SK-N-SH (cell line): ENCODE data around the gene MTUS2. TPM values are rescaled to one million over a fixed set of nuclear protein-coding genes. Genes with fewer than 3 reads are reported as not detected.

ENCODE experiments used
- CTCF ChIA-PET: fragments of 300-600, 350-600 bp; formaldehyde crosslinking; extraction: SDS; loops from one replicate; lab custom pipeline; 2021; lab: Yijun Ruan, JAX
- POLR2A ChIA-PET: fragments of 350-600 bp; sonication (Branson Sonifier 250); formaldehyde crosslinking; extraction: SDS; loops from one replicate; lab custom pipeline; 2020; ENCODE audit warnings: antibody characterized with exemption, inconsistent platforms; lab: Yijun Ruan, JAX
- DNase-seq: peaks from one replicate; pipeline ENCODE4 v3.0.0; 2012
- H2AFZ ChIP-seq: fragments of 200-600 bp; sonication (generic); 2 replicates; pipeline ENCODE4 v1.8.1; 2016; ENCODE audit warnings: antibody characterized with exemption, mild to moderate bottlenecking, low read depth
- H3F3A ChIP-seq: fragments of 200-600 bp; sonication (generic); replicated peaks from 2 replicates; pipeline ENCODE3; 2016; ENCODE audit warnings: antibody characterized with exemption, mild to moderate bottlenecking; ENCODE audit not compliant: insufficient read depth
- H3K27ac ChIP-seq, 2 experiments: fragments of 200-500 bp in 1 of 2; fragments of 200-600 bp in 1 of 2; sonication (Bioruptor generic) in 1 of 2; sonication (generic), shearing (Covaris generic) in 1 of 2; 2 replicates each; pipeline versions ENCODE4 v1.5.1 to v1.6.1; 2014 to 2016; ENCODE audit warnings: low read depth in 2 of 2, inconsistent platforms in 1 of 2, low read length in 1 of 2, mild to moderate bottlenecking in 1 of 2, mixed read lengths in 1 of 2
- H3K27me3 ChIP-seq: fragments of 200-600 bp; sonication (generic), shearing (Covaris generic); 2 replicates; pipeline ENCODE4 v1.6.1; 2016; ENCODE audit warnings: mixed run types; ENCODE audit not compliant: insufficient read depth
- H3K36me3 ChIP-seq, 2 experiments: fragments of 200-500 bp in 1 of 2; fragments of 200-600 bp in 1 of 2; sonication (Bioruptor generic) in 1 of 2; sonication (generic) in 1 of 2; replicated peaks in 1 of 2; 2 replicates each; pipeline versions ENCODE3 to v1.5.1; 2014 to 2016; ENCODE audit warnings: low read length in 1 of 2, mild to moderate bottlenecking in 1 of 2; ENCODE audit not compliant: insufficient read depth in 2 of 2, control insufficient read depth in 1 of 2
- H3K4me1 ChIP-seq, 2 experiments: fragments of 200-500 bp in 1 of 2; fragments of 200-600 bp in 1 of 2; sonication (Bioruptor generic) in 1 of 2; sonication (generic), shearing (Covaris generic) in 1 of 2; 2 replicates each; pipeline versions ENCODE4 v1.5.1 to v1.6.1; 2014 to 2016; ENCODE audit warnings: low read depth in 1 of 2, low read length in 1 of 2, mixed run types in 1 of 2; ENCODE audit not compliant: insufficient read depth in 2 of 2, control insufficient read depth in 1 of 2
- H3K4me2 ChIP-seq: fragments of 200-600 bp; sonication (generic), shearing (Covaris generic); 2 replicates; pipeline ENCODE4 v1.6.1; 2017; ENCODE audit warnings: mixed run types
- H3K4me3 ChIP-seq, 2 experiments: fragments of 200-500 bp in 1 of 2; fragments of 200-600 bp in 1 of 2; sonication (Bioruptor generic) in 1 of 2; sonication (generic), shearing (Covaris generic) in 1 of 2; 2 replicates each; pipeline versions ENCODE4 v1.5.1 to v1.8.1; 2014 to 2016; ENCODE audit warnings: low read depth in 2 of 2, inconsistent platforms in 1 of 2, low read length in 1 of 2, mild to moderate bottlenecking in 1 of 2, mixed read lengths in 1 of 2, moderate library complexity in 1 of 2
- H3K79me2 ChIP-seq: fragments of 200-600 bp; sonication (generic); 2 replicates; pipeline ENCODE4 v1.8.1; 2017; ENCODE audit warnings: mild to moderate bottlenecking; ENCODE audit not compliant: insufficient read depth
- H3K9ac ChIP-seq: fragments of 200-600 bp; sonication (generic); 2 replicates; pipeline ENCODE4 v1.6.1; 2017; ENCODE audit warnings: mixed run types
- H3K9me2 ChIP-seq: fragments of 200-600 bp; sonication (generic); 2 replicates; pipeline ENCODE4 v1.6.1; 2017; ENCODE audit warnings: mixed run types
- H3K9me3 ChIP-seq: fragments of 200-600 bp; sonication (generic); 2 replicates; pipeline ENCODE4 v1.6.1; 2017; ENCODE audit warnings: mixed run types, mild to moderate bottlenecking, moderate library complexity
- H4K20me1 ChIP-seq: fragments of 200-600 bp; sonication (generic); 2 replicates; pipeline ENCODE4 v1.6.1; 2017; ENCODE audit warnings: mild to moderate bottlenecking, mixed run types; ENCODE audit not compliant: insufficient read depth
- CHD2 ChIP-seq: fragments of 150-350 bp; IDR thresholded peaks from 2 replicates; pipeline ENCODE4 v1.6.1; 2018; ENCODE audit warnings: low read length; ENCODE audit not compliant: partially characterized antibody
- CTCF ChIP-seq: fragments of 200-600 bp; sonication (generic); IDR thresholded peaks from 2 replicates; pipeline ENCODE4 v1.6.1; 2017; ENCODE audit warnings: antibody characterized with exemption, mild to moderate bottlenecking, moderate library complexity
- IRF3 ChIP-seq: fragments of 150-350 bp; IDR thresholded peaks from 2 replicates; pipeline ENCODE4 v1.6.1; 2016; ENCODE audit warnings: mild to moderate bottlenecking, low read depth, low read length
- JUND ChIP-seq: IDR thresholded peaks from 2 replicates; pipeline ENCODE4 v1.4.0; 2012
- NRF1 ChIP-seq: IDR thresholded peaks from 2 replicates; pipeline ENCODE4 v1.6.1; 2012; ENCODE audit warnings: low read depth, mild to moderate bottlenecking, low read length
- PBX3 ChIP-seq: IDR thresholded peaks from 2 replicates; pipeline ENCODE4; 2012
- RAD21 ChIP-seq: IDR thresholded peaks from 2 replicates; pipeline ENCODE4 v1.6.1; 2012; ENCODE audit warnings: mild to moderate bottlenecking, low read length
- RCOR1 ChIP-seq: fragments of 150-350 bp; IDR thresholded peaks from 2 replicates; pipeline ENCODE4 v1.6.1; 2017; ENCODE audit warnings: antibody characterized with exemption, low read length
- RXRA ChIP-seq: IDR thresholded peaks from 2 replicates; pipeline ENCODE4 v1.4.0; 2012; ENCODE audit warnings: low read depth, mild to moderate bottlenecking, borderline replicate concordance
- SMC3 ChIP-seq: IDR thresholded peaks from 2 replicates; pipeline ENCODE4 v1.6.1; 2012; ENCODE audit warnings: low read depth, low read length, improper control_type of control experiment
- USF1 ChIP-seq: IDR thresholded peaks from 2 replicates; pipeline ENCODE4 v1.4.0; 2012; ENCODE audit warnings: low read depth, borderline replicate concordance
- ZBTB33 ChIP-seq: IDR thresholded peaks from 2 replicates; pipeline ENCODE4 v1.4.0; 2012; ENCODE audit warnings: low read depth, borderline replicate concordance
- WGBS: methylation state at CpG from one replicate; pipeline ENCODE4 v1.1.6; 2017; ENCODE audit warnings: low lambda C conversion rate; 5-methylcytosine and 5-hydroxymethylcytosine counted together
- polyA plus RNA-seq, 3 experiments: library from polyadenylated mRNA; depleted of rRNA; stranded (reverse); fragments of >200 nt; gene quantifications; 2 replicates each; pipeline ENCODE4 v1.2.3, GENCODE V29; 2012

Gene MTUS2
- polyA plus RNA-seq, 1 of the 3 experiments (the other 2 are of a cell fraction), result 1.7 TPM

- TF ChIP-seq PBX3 (peak; percentile 61), NRF1 (no peak), USF1 (no peak), ZBTB33 (no peak), RXRA (no peak), RAD21 (peak; percentile 11; the same call in 1 of the 2 replicates), SMC3 (no peak)
- TF ChIP-seq, all 33 proteins: peak for 9
Measured at GRCh38 chr13:29452773-29453616, 632.9 kb downstream of the MTUS2 start (continued).

- Histone ChIP-seq H3K9ac (no peak overlapping the region), H3K36me3 (no peaks in the 10 kb centered on the region), H3K9me3 (peaks cover 5% of the 10 kb centered on the region; the same call in 1 of the 2 replicates), H3K4me2 (no peak overlapping the region), H4K20me1 (no peaks in the 10 kb centered on the region), H3K27me3 (no peaks in the 10 kb centered on the region), H3K4me1 (peaks cover 7 to 22% of the 10 kb centered on the region in 2 experiments; a peak in 3 of 4 replicates), H3F3A (no peaks in the 10 kb centered on the region), H3K27ac (peak overlapping the region; percentile 13 to 88; a peak in 3 of 4 replicates), H3K9me2 (no peaks in the 10 kb centered on the region), H3K4me3 (no peak overlapping the region; a peak in 1 of 4 replicates), H3K79me2 (no peaks in the 10 kb centered on the region), H2AFZ (no peak overlapping the region)
- no peak for DNase-seq
- no peak for TF ChIP-seq NRF1
- TF ChIP-seq RAD21, result no peak
- TF ChIP-seq CTCF, result no peak
- TF ChIP-seq PBX3, result no peak; the same call in 1 of the 2 replicates
- TF ChIP-seq IRF3, result no peak
- TF ChIP-seq RCOR1, result no peak
- no peak for TF ChIP-seq JUND
- no peak for TF ChIP-seq CHD2
- POLR2A ChIA-PET, result no interaction called here
- WGBS, result 65% methylated on average over 1 of the region's 1 CpG
- CTCF ChIA-PET, result interaction anchor here (1.1 to 5.6 kb wide), 2 partner anchors 11 to 19 kb away, joined by 3 to 33 read pairs; no protein-coding TSS in a partner anchor
Measured at GRCh38 chr13:29453617-29454011, 633.5 kb downstream of the MTUS2 start.
